Measurements from ENCODE around the gene AFAP1L2. TPM values are rescaled to one million over a fixed set of nuclear protein-coding genes. Genes with fewer than 3 reads are reported as not detected.

The AFAP1L2 gene
- total RNA-seq, 1 experiment from 2014 or later, result 170 TPM

GRCh38 chr10:114311023-114311422 lies 93.3 kb downstream of the AFAP1L2 start:
- H3K36me3 ChIP-seq (ENCODE audit: control insufficient read depth, insufficient read depth, low read length), result peaks cover 2% of the 10 kb centered on the region; the same call in 1 of the 2 replicates
- BruUV-seq (replicated peaks), result no TSS peak
- CTCF ChIA-PET, result interaction anchor here (0.6 kb wide), 1 partner anchor 157 kb away, joined by 5 read pairs; no protein-coding TSS in a partner anchor
- peaks cover 43% of the 10 kb centered on the region for H3K4me1 ChIP-seq (ENCODE audit: control insufficient read depth, insufficient read depth, low read length)
- intact Hi-C loops (cut with micrococcal nuclease; ENCODE audit: unreplicated experiment) (no loop called here), in situ Hi-C loops (cut with HindIII; ENCODE audit: low pct_unique_long_range_greater_than_20kb, low sequenced_read_pairs) (no loop called here)
- TF ChIP-seq SIN3A (IDR thresholded peaks at IDR 0.05; ENCODE audit: borderline replicate concordance, insufficient read depth, low read depth, low read length) (no peak), REST (IDR thresholded peaks at IDR 0.05; ENCODE audit: insufficient read depth in 1 of 2, low read depth in 2 of 2, low read length in 1 of 2) (no peak), POLR2AphosphoS5 (IDR thresholded peaks at IDR 0.05; ENCODE audit: low read depth, low read length) (no peak), TCF7L2 (IDR thresholded peaks at IDR 0.05; ENCODE audit: low read depth, low read length) (no peak), CTCF (IDR thresholded peaks at IDR 0.05) (no peak)
- DNase-seq (ENCODE audit: low read depth, low spot score) (no peak), ATAC-seq (no peak)
- no peaks in the 10 kb centered on the region for H3K27me3 ChIP-seq (ENCODE audit: control insufficient read depth, insufficient read depth, low read length)
- no peak overlapping the region for H3K27ac ChIP-seq (ENCODE audit: low read length)
- POLR2A ChIA-PET, result no interaction called here
- H3K4me3 ChIP-seq (ENCODE audit: low read depth in 2 of 2, low read length in 2 of 2), result no peak overlapping the region
- no peaks in the 10 kb centered on the region for H3K9me3 ChIP-seq (ENCODE audit: control insufficient read depth, insufficient read depth, low read depth, low read length)

- Histone ChIP-seq H3K27ac (ENCODE audit: low read length) (peak overlapping the region; percentile 74), H3K36me3 (ENCODE audit: control insufficient read depth, insufficient read depth, low read length) (peaks cover 2% of the 10 kb centered on the region; the same call in 1 of the 2 replicates), H3K4me1 (ENCODE audit: control insufficient read depth, insufficient read depth, low read length) (peaks cover 43% of the 10 kb centered on the region), H3K4me3 (ENCODE audit: low read depth in 2 of 2, low read length in 2 of 2) (no peak overlapping the region), H3K27me3 (ENCODE audit: control insufficient read depth, insufficient read depth, low read length) (no peaks in the 10 kb centered on the region), H3K9me3 (ENCODE audit: control insufficient read depth, insufficient read depth, low read depth, low read length) (no peaks in the 10 kb centered on the region)
- intact Hi-C loops (cut with micrococcal nuclease; ENCODE audit: unreplicated experiment) (no loop called here), in situ Hi-C loops (cut with HindIII; ENCODE audit: low pct_unique_long_range_greater_than_20kb, low sequenced_read_pairs) (no loop called here)
- no TSS peak for BruUV-seq (replicated peaks)
- ChIA-PET POLR2A (no interaction called here), CTCF (no interaction called here)
- ATAC-seq, result no peak
- no peak for DNase-seq (ENCODE audit: low read depth, low spot score)
- TF ChIP-seq CTCF (IDR thresholded peaks at IDR 0.05) (no peak), POLR2AphosphoS5 (IDR thresholded peaks at IDR 0.05; ENCODE audit: low read depth, low read length) (no peak), TCF7L2 (IDR thresholded peaks at IDR 0.05; ENCODE audit: low read depth, low read length) (no peak), REST (IDR thresholded peaks at IDR 0.05; ENCODE audit: insufficient read depth in 1 of 2, low read depth in 2 of 2, low read length in 1 of 2) (no peak), SIN3A (IDR thresholded peaks at IDR 0.05; ENCODE audit: borderline replicate concordance, insufficient read depth, low read depth, low read length) (no peak)
These were observed 94.0 kb downstream of the AFAP1L2 start for GRCh38 chr10:114310346-114310745.

Data from Panc1 (cell line).